Vagina (tissue), 2 donors: ENCODE measurements around the gene BCO1.

Experiments
- POLR2A ChIP-seq, 2 donors: fragments of 450-650 bp; IDR thresholded peaks; one replicate each; pipeline ENCODE4 v1.6.1; 2017; ENCODE audit warnings: antibody characterized with exemption in 2 of 2, mild to moderate bottlenecking in 2 of 2, moderate library complexity in 2 of 2
- TF ChIP-seq, protein P1 (sequence below), 3 experiments: fragments of 450-650 bp in 2 of 3; fragments of 200-600 bp in 1 of 3; sonication (generic) in 1 of 3; IDR thresholded peaks; one replicate each; pipeline ENCODE4 v1.5.1; 2017 to 2019; ENCODE audit warnings: antibody characterized with exemption in 3 of 3, mild to moderate bottlenecking in 2 of 3, moderate library complexity in 2 of 3

DNA sequence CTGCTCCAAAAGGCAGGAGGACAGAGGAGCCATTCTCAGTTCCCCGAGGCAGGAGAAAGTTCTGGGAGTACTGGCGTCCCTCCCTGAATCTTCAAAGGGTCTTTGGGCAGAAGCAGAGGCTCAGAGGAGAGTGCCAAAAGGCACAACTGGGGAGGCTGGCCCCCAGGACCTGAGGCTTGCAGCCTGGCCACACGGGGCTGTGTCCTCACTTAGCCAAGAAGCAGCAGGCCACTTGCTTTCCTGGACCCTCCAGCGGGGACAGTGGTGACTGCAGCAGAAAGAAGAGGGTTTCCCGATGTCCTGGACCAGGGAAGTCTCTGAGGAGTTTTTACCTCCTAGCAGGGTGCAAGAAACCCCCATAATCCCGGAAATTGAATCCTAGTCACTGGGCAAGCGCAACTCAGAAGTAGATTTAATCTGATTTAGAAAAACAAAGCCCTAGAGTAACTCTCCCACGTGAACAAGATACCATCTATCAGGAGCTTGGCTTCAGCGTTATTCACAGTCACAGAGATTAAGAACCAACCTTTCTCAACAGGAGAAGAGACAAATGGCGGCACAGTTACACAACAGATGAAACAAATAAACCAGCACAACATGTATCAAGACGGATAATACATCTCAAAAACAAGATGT, 25.5 kb upstream of the BCO1 start:
- TF ChIP-seq POLR2A (IDR thresholded peaks at IDR 0.05), result no peak
- TF ChIP-seq, protein P1, sequence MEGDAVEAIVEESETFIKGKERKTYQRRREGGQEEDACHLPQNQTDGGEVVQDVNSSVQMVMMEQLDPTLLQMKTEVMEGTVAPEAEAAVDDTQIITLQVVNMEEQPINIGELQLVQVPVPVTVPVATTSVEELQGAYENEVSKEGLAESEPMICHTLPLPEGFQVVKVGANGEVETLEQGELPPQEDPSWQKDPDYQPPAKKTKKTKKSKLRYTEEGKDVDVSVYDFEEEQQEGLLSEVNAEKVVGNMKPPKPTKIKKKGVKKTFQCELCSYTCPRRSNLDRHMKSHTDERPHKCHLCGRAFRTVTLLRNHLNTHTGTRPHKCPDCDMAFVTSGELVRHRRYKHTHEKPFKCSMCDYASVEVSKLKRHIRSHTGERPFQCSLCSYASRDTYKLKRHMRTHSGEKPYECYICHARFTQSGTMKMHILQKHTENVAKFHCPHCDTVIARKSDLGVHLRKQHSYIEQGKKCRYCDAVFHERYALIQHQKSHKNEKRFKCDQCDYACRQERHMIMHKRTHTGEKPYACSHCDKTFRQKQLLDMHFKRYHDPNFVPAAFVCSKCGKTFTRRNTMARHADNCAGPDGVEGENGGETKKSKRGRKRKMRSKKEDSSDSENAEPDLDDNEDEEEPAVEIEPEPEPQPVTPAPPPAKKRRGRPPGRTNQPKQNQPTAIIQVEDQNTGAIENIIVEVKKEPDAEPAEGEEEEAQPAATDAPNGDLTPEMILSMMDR (IDR thresholded peaks at IDR 0.05), result no peak
